MCF 10A (cell line): Measurements from ENCODE around the gene HIVEP1. TPM values are rescaled to one million over a fixed set of nuclear protein-coding genes. Genes with fewer than 3 reads are reported as not detected.

Experiments
- BruUV-seq: library from RNA; stranded (reverse); fragments of 400-500 nt; replicated peaks from 2 replicates; lab custom pipeline; 2021; lab: Mats Ljungman, UMichigan
- CTCF ChIA-PET: fragments of 300-600 bp; sonication (Branson Sonifier 250); formaldehyde crosslinking; extraction: SDS; loops from one replicate; lab custom pipeline; 2021; ENCODE audit warnings: antibody characterized with exemption, inconsistent platforms; lab: Yijun Ruan, JAX
- POLR2A ChIA-PET: fragments of 300-600, 350-650 bp; sonication (Branson Sonifier 250); formaldehyde crosslinking; extraction: SDS; loops from one replicate; lab custom pipeline; 2020; ENCODE audit warnings: antibody characterized with exemption, inconsistent platforms; lab: Yijun Ruan, JAX
- DNase-seq: peaks from one replicate; pipeline ENCODE4 v3.0.0-alpha.2; 2018; ENCODE audit not compliant: unreplicated experiment
- H3K27ac Mint-ChIP-seq: one replicate; pipeline ENCODE4 v1.8.0; 2022; ENCODE audit warnings: mild to moderate bottlenecking, low read depth, mixed read lengths; ENCODE audit not compliant: unreplicated experiment
- H3K27me3 Mint-ChIP-seq: one replicate; pipeline ENCODE4 v1.8.0; 2022; ENCODE audit warnings: mixed read lengths; ENCODE audit not compliant: insufficient read depth, unreplicated experiment
- H3K36me3 Mint-ChIP-seq: one replicate; pipeline ENCODE4 v1.8.0; 2022; ENCODE audit warnings: mild to moderate bottlenecking, moderate library complexity, mixed read lengths; ENCODE audit not compliant: insufficient read depth, unreplicated experiment
- H3K4me1 Mint-ChIP-seq: one replicate; pipeline ENCODE4 v1.8.0; 2022; ENCODE audit warnings: mixed read lengths; ENCODE audit not compliant: insufficient read depth, unreplicated experiment
- H3K4me3 Mint-ChIP-seq: one replicate; pipeline ENCODE4 v1.8.0; 2022; ENCODE audit warnings: mild to moderate bottlenecking, moderate library complexity, mixed read lengths; ENCODE audit not compliant: unreplicated experiment
- H3K9me3 Mint-ChIP-seq: one replicate; pipeline ENCODE4 v1.8.0; 2022; ENCODE audit warnings: mixed read lengths; ENCODE audit not compliant: unreplicated experiment
- CTCF ChIP-seq: fragments of 200-600 bp; IDR thresholded peaks from one replicate; pipeline ENCODE4 v1.8.0; 2022; ENCODE audit warnings: antibody characterized with exemption, mild to moderate bottlenecking; ENCODE audit not compliant: unreplicated experiment
- intact Hi-C: fragments of 100-400 bp; cut with micrococcal nuclease; formaldehyde crosslinking; loops from 2 replicates; pipeline ENCODE4 v1.14.1; 2022
- total RNA-seq: library from RNA; stranded (reverse); gene quantifications from 2 replicates; pipeline ENCODE4 v1.2.3, GENCODE V29; 2022

The HIVEP1 gene
- total RNA-seq, 1 experiment from 2014 or later: 19.1 TPM

GRCh38 chr6:12165297-12165696, 153.2 kb downstream of the HIVEP1 start:
- H3K27me3 Mint-ChIP-seq: no peaks in the 10 kb centered on the region
- no TSS peak for BruUV-seq
- ChIA-PET POLR2A (no interaction called here), CTCF (interaction anchor here (0.6 to 1.0 kb wide), 3 partner anchors 11 to 92 kb away, joined by 3 read pairs; no protein-coding TSS in a partner anchor)
- H3K36me3 Mint-ChIP-seq: peaks cover 29% of the 10 kb centered on the region
- no peak for TF ChIP-seq CTCF
- no peaks in the 10 kb centered on the region for H3K4me1 Mint-ChIP-seq
- no peak overlapping the region for H3K4me3 Mint-ChIP-seq
- no peaks in the 10 kb centered on the region for H3K9me3 Mint-ChIP-seq
- peak overlapping the region; percentile 14 for H3K27ac Mint-ChIP-seq
- DNase-seq: no peak
- intact Hi-C loops: no loop called here

- no TSS peak for BruUV-seq
- ChIA-PET POLR2A (no interaction called here), CTCF (interaction anchor here (0.6 to 1.5 kb wide), 4 partner anchors 10 to 93 kb away, joined by 3 to 4 read pairs (median 3); no protein-coding TSS in a partner anchor)
- TF ChIP-seq CTCF: no peak
- Mint-ChIP-seq H3K36me3 (peaks cover 29% of the 10 kb centered on the region), H3K27ac (no peak overlapping the region), H3K27me3 (no peaks in the 10 kb centered on the region), H3K9me3 (no peaks in the 10 kb centered on the region), H3K4me3 (no peak overlapping the region), H3K4me1 (no peaks in the 10 kb centered on the region)
- DNase-seq: no peak
- intact Hi-C loops: no loop called here
Observed at GRCh38 chr6:12165722-12166280, 153.7 kb downstream of the HIVEP1 start.

GRCh38 chr6:12169377-12169776, 157.3 kb downstream of the HIVEP1 start:
- intact Hi-C loops: no loop called here
- peaks cover under 1% of the 10 kb centered on the region for H3K36me3 Mint-ChIP-seq
- no peak overlapping the region for H3K4me3 Mint-ChIP-seq
- H3K4me1 Mint-ChIP-seq: no peaks in the 10 kb centered on the region
- H3K9me3 Mint-ChIP-seq: no peaks in the 10 kb centered on the region
- ChIA-PET CTCF (no interaction called here), POLR2A (no interaction called here)
- no peak for TF ChIP-seq CTCF
- no peak overlapping the region for H3K27ac Mint-ChIP-seq
- H3K27me3 Mint-ChIP-seq: no peaks in the 10 kb centered on the region
- no TSS peak for BruUV-seq
- DNase-seq: no peak

DNA sequence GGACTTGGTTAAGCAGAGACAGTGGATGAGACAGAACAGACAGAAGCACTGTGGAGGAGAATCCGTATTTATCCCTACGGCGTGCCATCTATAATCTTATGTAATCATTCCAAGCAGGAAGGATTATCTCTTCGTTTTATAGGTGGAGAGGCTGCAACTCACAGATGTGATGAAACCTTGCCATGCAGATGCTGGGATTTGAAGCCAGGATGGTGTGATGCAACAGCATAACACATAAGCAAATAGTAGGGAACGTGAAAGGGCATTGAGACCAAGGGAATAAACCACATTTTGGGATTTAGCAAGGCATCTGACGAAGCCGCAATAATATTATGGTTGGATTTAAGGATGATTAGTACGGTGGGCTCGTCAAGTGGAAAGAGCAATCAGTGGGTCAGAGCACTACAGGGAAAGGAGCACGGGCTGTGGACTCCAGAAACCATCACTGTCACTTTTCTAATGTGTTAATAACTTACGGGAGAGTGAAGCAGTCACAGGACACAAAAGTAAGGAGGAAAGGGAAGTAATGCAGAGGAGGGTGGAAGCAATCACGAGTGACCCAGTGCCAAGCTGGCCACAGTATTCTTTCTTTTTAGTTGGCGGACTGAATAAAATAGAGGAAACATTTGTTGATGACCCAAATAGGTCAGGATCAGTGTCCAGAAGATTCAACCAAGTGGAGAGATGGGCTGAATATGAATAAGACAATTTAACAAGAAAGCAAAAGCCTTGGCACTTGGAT, 158.4 kb downstream of the HIVEP1 start:
- POLR2A ChIA-PET: interaction anchor here (0.5 kb wide), 1 partner anchor 13 kb away, joined by 3 read pairs; no protein-coding TSS in a partner anchor

More for the DNA sequence above, 158.4 kb downstream of the HIVEP1 start:
- intact Hi-C loops: no loop called here
- Mint-ChIP-seq H3K36me3 (no peaks in the 10 kb centered on the region), H3K4me1 (no peaks in the 10 kb centered on the region), H3K4me3 (no peak overlapping the region), H3K27ac (no peak overlapping the region), H3K9me3 (no peaks in the 10 kb centered on the region), H3K27me3 (no peaks in the 10 kb centered on the region)
- DNase-seq: peak; percentile 60
- TSS peak; percentile 19 for BruUV-seq
- CTCF ChIA-PET: interaction anchor here (0.7 kb wide), 1 partner anchor 120 kb away, joined by 3 read pairs; the partner anchor contains the start of gene EDN1
- TF ChIP-seq CTCF: no peak
